Muscle layer of duodenum (tissue), 2 donors: ENCODE data around the gene PGBD4.

ENCODE experiments used
- H3K27ac ChIP-seq: one replicate; pipeline ENCODE4 v1.7.0; 2013; ENCODE audit warnings: mild to moderate bottlenecking, low read length
- H3K27me3 ChIP-seq: one replicate; pipeline ENCODE4 v1.7.0; 2013; ENCODE audit warnings: low read depth, mild to moderate bottlenecking, control low read depth, low read length
- H3K36me3 ChIP-seq, 2 donors: one replicate each; pipeline ENCODE4 v1.7.0; 2013; ENCODE audit warnings: low read length in 2 of 2, control low read depth in 1 of 2, mild to moderate bottlenecking in 1 of 2; ENCODE audit not compliant: insufficient read depth in 2 of 2, control insufficient read depth in 1 of 2
- H3K4me1 ChIP-seq, 2 donors: one replicate each; pipeline ENCODE4 v1.7.0; 2013; ENCODE audit warnings: low read length in 2 of 2, mild to moderate bottlenecking in 2 of 2, control low read depth in 1 of 2, moderate library complexity in 1 of 2; ENCODE audit not compliant: insufficient read depth in 2 of 2, control insufficient read depth in 1 of 2
- H3K4me3 ChIP-seq, 2 donors: one replicate each; pipeline ENCODE4 v1.7.0; 2013; ENCODE audit warnings: low read length in 2 of 2, low read depth in 1 of 2, mild to moderate bottlenecking in 1 of 2
- H3K9me3 ChIP-seq, 2 donors: one replicate each; pipeline ENCODE4 v1.7.0; 2013; ENCODE audit warnings: low read length in 2 of 2, control low read depth in 1 of 2, mild to moderate bottlenecking in 1 of 2; ENCODE audit not compliant: control insufficient read depth in 1 of 2
- donor health status: healthy.

PGBD4 gene

DNA sequence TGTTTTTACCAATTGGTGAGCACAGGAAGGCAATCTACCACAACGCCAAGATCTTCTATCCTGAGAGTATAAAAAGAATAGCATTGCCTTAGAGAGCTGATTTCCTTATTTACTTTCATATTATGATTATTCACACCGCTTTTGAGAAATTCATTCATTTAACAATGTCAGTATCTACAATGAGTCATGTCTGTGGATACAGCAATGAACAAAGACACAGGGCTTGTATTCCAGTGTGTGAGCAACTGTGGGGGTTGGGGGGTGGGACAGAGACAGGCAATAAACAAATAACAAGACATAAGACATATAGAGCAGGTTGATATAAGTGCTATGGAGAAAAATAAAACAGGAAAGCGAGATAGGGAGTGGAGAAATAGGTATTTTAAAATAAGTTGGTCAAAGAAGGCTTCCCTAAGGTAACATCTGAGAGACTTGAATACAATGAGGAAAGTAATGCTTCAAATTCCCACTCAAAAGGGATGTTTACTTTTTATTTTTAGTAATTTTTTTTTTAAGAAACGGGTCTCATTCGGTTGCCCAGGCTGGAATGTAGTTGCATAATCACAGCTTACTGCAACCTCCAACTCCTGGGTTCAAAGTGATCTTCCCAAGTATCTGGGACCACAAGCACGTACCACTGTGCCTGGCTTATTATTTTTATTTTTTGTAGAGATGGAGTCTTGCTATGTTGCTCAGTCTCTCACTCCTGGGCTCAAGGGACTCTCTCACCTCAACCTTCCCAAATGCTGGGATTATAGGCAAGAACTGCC lies 45.7 kb downstream of the PGBD4 start:
- H3K27ac ChIP-seq = no peak overlapping the region
- no peaks in the 10 kb centered on the region for H3K27me3 ChIP-seq
- H3K4me1 ChIP-seq = no peaks in the 10 kb centered on the region
- H3K36me3 ChIP-seq = peaks cover 11 to 72% of the 10 kb centered on the region in 2 donors
- H3K4me3 ChIP-seq = no peak overlapping the region
- H3K9me3 ChIP-seq = no peaks in the 10 kb centered on the region

DNA sequence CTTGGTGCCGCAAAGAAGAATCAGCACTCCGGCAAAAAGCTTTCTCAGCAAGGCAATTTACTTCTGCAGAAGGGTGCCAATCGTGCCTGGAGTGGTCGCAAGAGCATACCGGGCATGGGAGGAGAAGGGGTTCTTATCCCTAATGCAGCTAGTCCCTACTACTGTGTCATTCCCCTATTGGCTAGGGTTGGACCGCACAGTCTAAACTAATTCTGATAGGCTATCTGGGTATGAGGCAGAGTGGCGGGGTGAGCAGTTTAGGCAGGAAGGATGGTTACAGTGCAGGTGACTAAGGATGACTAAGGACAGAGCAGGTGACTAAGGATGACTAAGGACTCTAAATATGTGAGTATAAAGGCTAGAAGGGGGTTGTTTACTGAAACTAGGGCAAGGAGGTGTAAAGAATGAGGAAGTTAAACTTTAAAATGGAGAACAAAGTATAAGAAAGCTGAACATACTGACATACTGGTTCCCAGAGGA lies 52.9 kb downstream of the PGBD4 start:
- peaks cover 24 to 44% of the 10 kb centered on the region in 2 donors for H3K36me3 ChIP-seq

DNA sequence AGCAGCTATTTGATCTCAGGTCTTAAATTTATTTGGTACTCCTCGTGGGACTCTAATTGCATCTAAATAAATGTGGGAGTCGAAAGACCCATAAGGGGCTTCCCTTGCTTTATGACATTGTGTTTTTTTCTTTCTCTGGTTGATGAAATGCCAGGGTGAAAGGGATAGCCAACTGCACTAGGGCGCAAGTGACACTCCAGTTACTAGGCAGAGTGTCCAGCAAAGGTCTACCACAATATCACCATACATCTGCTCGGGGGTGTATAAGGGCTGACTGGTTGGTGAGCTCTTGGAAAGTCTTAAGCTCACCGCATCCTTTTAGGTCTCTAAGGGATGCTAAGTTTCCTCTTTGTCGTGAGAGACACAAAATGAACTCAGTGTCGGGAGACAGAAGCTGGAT lies 54.0 kb downstream of the PGBD4 start:
- Histone ChIP-seq H3K27ac (no peak overlapping the region), H3K27me3 (no peaks in the 10 kb centered on the region), H3K4me3 (no peak overlapping the region), H3K4me1 (no peaks in the 10 kb centered on the region), H3K36me3 (peaks cover 25 to 39% of the 10 kb centered on the region in 2 donors), H3K9me3 (peaks cover 8 to 13% of the 10 kb centered on the region in 2 donors)

More for the DNA sequence above, 52.9 kb downstream of the PGBD4 start:
- H3K27ac ChIP-seq = no peak overlapping the region
- H3K4me3 ChIP-seq = no peak overlapping the region
- H3K9me3 ChIP-seq = peaks cover 8 to 10% of the 10 kb centered on the region in 2 donors
- no peaks in the 10 kb centered on the region for H3K4me1 ChIP-seq
- no peaks in the 10 kb centered on the region for H3K27me3 ChIP-seq
